Astrocyte (in vitro differentiated cells and primary cell): ENCODE measurements around the gene PCARE. TPM values are rescaled to one million over a fixed set of nuclear protein-coding genes. Genes with fewer than 3 reads are reported as not detected.

Experiments used
- DNase-seq: peaks from one replicate; pipeline ENCODE4 v3.0.0-alpha.2; 2010; ENCODE audit warnings: low read depth
- FAIRE-seq: peaks from 2 replicates; lab custom pipeline; 2011; peaks lifted over from hg19 to GRCh38; lab: Jason Lieb, UNC
- H2AFZ ChIP-seq: 2 replicates; pipeline ENCODE4 v1.6.0; 2012; ENCODE audit warnings: low read depth, low read length, inconsistent platforms
- H3K27ac ChIP-seq: 2 replicates; pipeline ENCODE4 v1.5.1; 2011; ENCODE audit warnings: low read depth, low read length, inconsistent platforms
- H3K27me3 ChIP-seq: 2 replicates; pipeline ENCODE4 v1.6.0; 2011; ENCODE audit warnings: low read length, inconsistent platforms; ENCODE audit not compliant: insufficient read depth
- H3K36me3 ChIP-seq: 2 replicates; pipeline ENCODE4 v1.5.1; 2011; ENCODE audit warnings: low read length, inconsistent platforms; ENCODE audit not compliant: insufficient read depth
- H3K4me1 ChIP-seq: 2 replicates; pipeline ENCODE4 v1.5.1; 2011; ENCODE audit warnings: low read length, inconsistent platforms; ENCODE audit not compliant: insufficient read depth
- H3K4me2 ChIP-seq: 2 replicates; pipeline ENCODE4 v1.6.0; 2012; ENCODE audit warnings: low read length, inconsistent platforms
- H3K4me3 ChIP-seq: 2 replicates; pipeline ENCODE4 v1.5.1; 2011; ENCODE audit warnings: low read depth, mild to moderate bottlenecking, low read length, inconsistent platforms; ENCODE audit not compliant: insufficient read depth
- H3K79me2 ChIP-seq: 2 replicates; pipeline ENCODE4 v1.6.0; 2012; ENCODE audit warnings: mild to moderate bottlenecking, low read length, inconsistent platforms; ENCODE audit not compliant: insufficient read depth
- H3K9ac ChIP-seq: 2 replicates; pipeline ENCODE4 v1.6.0; 2012; ENCODE audit warnings: mild to moderate bottlenecking, low read length, inconsistent platforms
- H3K9me3 ChIP-seq: 2 replicates; pipeline ENCODE4 v1.5.1; 2012; ENCODE audit warnings: low read depth, mild to moderate bottlenecking, low read length, inconsistent platforms; ENCODE audit not compliant: insufficient read depth
- H4K20me1 ChIP-seq: 2 replicates; pipeline ENCODE4 v1.6.0; 2012; ENCODE audit warnings: low read length, inconsistent platforms; ENCODE audit not compliant: insufficient read depth
- H3K27ac Mint-ChIP-seq: one replicate; pipeline ENCODE4 v1.8.0; 2021; ENCODE audit warnings: mild to moderate bottlenecking, mixed read lengths; ENCODE audit not compliant: unreplicated experiment
- H3K27me3 Mint-ChIP-seq: one replicate; pipeline ENCODE4 v1.8.0; 2021; ENCODE audit warnings: low read depth, mixed read lengths; ENCODE audit not compliant: unreplicated experiment
- H3K36me3 Mint-ChIP-seq: one replicate; pipeline ENCODE4 v1.8.0; 2021; ENCODE audit warnings: low read depth, mixed read lengths; ENCODE audit not compliant: unreplicated experiment
- H3K4me1 Mint-ChIP-seq: one replicate; pipeline ENCODE4 v1.8.0; 2021; ENCODE audit warnings: low read depth, mixed read lengths; ENCODE audit not compliant: unreplicated experiment
- H3K4me3 Mint-ChIP-seq: one replicate; pipeline ENCODE4 v1.8.0; 2021; ENCODE audit warnings: mild to moderate bottlenecking, moderate library complexity, mixed read lengths; ENCODE audit not compliant: unreplicated experiment
- H3K9me3 Mint-ChIP-seq: one replicate; pipeline ENCODE4 v1.8.0; 2021; ENCODE audit warnings: mild to moderate bottlenecking, mixed read lengths; ENCODE audit not compliant: unreplicated experiment
- EZH2 ChIP-seq: IDR thresholded peaks from 2 replicates; pipeline ENCODE4 v1.6.1; 2012; ENCODE audit warnings: mild to moderate bottlenecking, low read length, inconsistent platforms; ENCODE audit not compliant: insufficient read depth
- total RNA-seq: library from RNA; stranded (reverse); gene quantifications from 2 replicates; pipeline ENCODE4 v1.2.1, GENCODE V29; 2021
- TF ChIP-seq, protein P1 (sequence below): IDR thresholded peaks from 2 replicates; pipeline ENCODE4 v1.5.1; 2011; ENCODE audit warnings: low read depth, mild to moderate bottlenecking, inconsistent platforms, low read length, moderate library complexity; ENCODE audit not compliant: insufficient read depth

PCARE gene
- total RNA-seq, 1 donor from 2014 or later, result not detected

DNA sequence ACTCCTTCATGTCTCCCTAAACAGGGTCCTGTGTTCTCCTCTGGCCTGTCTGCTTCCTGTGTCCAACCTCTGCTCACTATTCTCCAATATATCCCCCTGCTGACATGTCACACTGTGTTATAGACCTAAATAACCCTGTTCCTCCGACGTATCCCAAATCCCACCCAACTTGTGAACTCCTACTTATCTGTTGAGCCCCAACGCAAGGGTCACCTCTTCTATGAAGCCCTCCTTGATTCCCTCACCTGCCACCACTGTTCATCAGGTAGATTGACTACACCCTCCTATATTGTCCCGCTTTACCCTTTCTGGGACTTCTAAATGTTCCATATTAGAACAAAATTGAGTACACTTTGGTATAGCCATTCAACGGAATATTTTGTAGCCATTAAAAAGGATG is 42.1 kb downstream of the PCARE start:
- TF ChIP-seq, protein P1, sequence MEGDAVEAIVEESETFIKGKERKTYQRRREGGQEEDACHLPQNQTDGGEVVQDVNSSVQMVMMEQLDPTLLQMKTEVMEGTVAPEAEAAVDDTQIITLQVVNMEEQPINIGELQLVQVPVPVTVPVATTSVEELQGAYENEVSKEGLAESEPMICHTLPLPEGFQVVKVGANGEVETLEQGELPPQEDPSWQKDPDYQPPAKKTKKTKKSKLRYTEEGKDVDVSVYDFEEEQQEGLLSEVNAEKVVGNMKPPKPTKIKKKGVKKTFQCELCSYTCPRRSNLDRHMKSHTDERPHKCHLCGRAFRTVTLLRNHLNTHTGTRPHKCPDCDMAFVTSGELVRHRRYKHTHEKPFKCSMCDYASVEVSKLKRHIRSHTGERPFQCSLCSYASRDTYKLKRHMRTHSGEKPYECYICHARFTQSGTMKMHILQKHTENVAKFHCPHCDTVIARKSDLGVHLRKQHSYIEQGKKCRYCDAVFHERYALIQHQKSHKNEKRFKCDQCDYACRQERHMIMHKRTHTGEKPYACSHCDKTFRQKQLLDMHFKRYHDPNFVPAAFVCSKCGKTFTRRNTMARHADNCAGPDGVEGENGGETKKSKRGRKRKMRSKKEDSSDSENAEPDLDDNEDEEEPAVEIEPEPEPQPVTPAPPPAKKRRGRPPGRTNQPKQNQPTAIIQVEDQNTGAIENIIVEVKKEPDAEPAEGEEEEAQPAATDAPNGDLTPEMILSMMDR, result no peak
- no peak for TF ChIP-seq EZH2
- H3K9ac ChIP-seq, result no peak overlapping the region
- no peak overlapping the region for H2AFZ ChIP-seq
- H3K4me1 ChIP-seq, result peaks cover 15% of the 10 kb centered on the region
- Mint-ChIP-seq H3K4me3 (no peak overlapping the region), H3K36me3 (peaks cover 3% of the 10 kb centered on the region), H3K27ac (no peak overlapping the region), H3K4me1 (peaks cover 13% of the 10 kb centered on the region), H3K27me3 (peaks cover 15% of the 10 kb centered on the region), H3K9me3 (peaks cover 6% of the 10 kb centered on the region)
- FAIRE-seq (no peak), DNase-seq (no peak)
- H3K79me2 ChIP-seq, result no peaks in the 10 kb centered on the region
- no peaks in the 10 kb centered on the region for H3K9me3 ChIP-seq
- H4K20me1 ChIP-seq, result no peaks in the 10 kb centered on the region
- no peaks in the 10 kb centered on the region for H3K27me3 ChIP-seq
- H3K27ac ChIP-seq, result no peak overlapping the region
- H3K36me3 ChIP-seq, result no peaks in the 10 kb centered on the region
- H3K4me2 ChIP-seq, result no peak overlapping the region
- no peak overlapping the region for H3K4me3 ChIP-seq

DNA sequence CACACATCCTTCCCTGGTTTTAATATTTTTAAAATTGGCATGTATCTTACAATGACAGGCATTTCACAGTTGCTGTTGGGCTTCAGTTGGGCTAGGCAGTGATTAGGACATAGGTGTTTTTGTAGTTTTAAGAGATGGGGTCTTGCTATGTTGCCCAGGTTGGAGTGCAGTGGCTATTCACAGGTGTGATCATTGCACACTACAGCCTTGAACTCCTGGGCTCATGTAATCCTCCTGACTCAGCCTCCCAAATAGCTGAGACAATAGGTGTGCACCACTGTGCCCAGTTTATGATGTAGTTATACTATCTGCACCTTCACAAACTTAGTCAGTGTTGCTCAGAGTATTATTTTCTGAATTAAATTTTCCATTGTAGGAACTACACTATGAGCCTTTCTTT is 43.3 kb downstream of the PCARE start:
- H3K9ac ChIP-seq, result no peak overlapping the region
- TF ChIP-seq EZH2, result no peak
- TF ChIP-seq, protein P1, result no peak
- H3K27ac ChIP-seq, result no peak overlapping the region
- H3K9me3 ChIP-seq, result no peaks in the 10 kb centered on the region
- H3K4me1 ChIP-seq, result peaks cover 15% of the 10 kb centered on the region
- Mint-ChIP-seq H3K36me3 (peaks cover 5% of the 10 kb centered on the region), H3K9me3 (peaks cover 4% of the 10 kb centered on the region), H3K4me3 (no peak overlapping the region), H3K27me3 (peaks cover 21% of the 10 kb centered on the region), H3K4me1 (peaks cover 13% of the 10 kb centered on the region), H3K27ac (no peak overlapping the region)
- H3K36me3 ChIP-seq, result no peaks in the 10 kb centered on the region
- FAIRE-seq (no peak), DNase-seq (no peak)
- no peak overlapping the region for H3K4me2 ChIP-seq
- H3K79me2 ChIP-seq, result no peaks in the 10 kb centered on the region
- no peaks in the 10 kb centered on the region for H3K27me3 ChIP-seq
- no peak overlapping the region for H2AFZ ChIP-seq
- no peaks in the 10 kb centered on the region for H4K20me1 ChIP-seq
- H3K4me3 ChIP-seq, result no peak overlapping the region

DNA sequence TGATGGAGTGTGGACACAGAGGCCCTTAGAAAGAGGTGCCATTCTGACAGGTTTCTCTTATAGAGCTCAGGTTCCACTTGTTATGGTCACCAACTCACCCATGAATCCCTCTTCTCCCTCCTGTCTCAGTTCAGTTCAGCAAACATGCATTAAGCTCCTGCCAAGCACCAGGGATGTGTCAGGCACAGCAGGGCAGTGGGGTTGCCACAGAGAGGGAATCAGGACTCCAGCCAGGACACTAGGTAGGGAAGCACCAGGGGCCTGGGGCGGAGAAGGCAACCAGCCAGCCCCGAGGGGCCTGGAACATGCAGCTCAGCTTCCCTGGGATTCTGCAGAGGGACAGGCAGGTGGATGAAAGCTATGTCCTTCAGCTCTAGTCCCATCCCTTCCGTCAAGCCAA is 48.6 kb downstream of the PCARE start:
- Histone ChIP-seq H3K9me3 (no peaks in the 10 kb centered on the region), H3K27ac (no peak overlapping the region), H3K4me2 (no peak overlapping the region), H3K79me2 (no peaks in the 10 kb centered on the region), H3K36me3 (no peaks in the 10 kb centered on the region), H3K4me3 (no peak overlapping the region), H3K4me1 (peaks cover 5% of the 10 kb centered on the region), H3K27me3 (no peaks in the 10 kb centered on the region), H3K9ac (no peak overlapping the region), H2AFZ (no peak overlapping the region), H4K20me1 (no peaks in the 10 kb centered on the region)
- no peak for DNase-seq
- Mint-ChIP-seq H3K9me3 (peaks cover 3% of the 10 kb centered on the region), H3K4me3 (no peak overlapping the region), H3K36me3 (peaks cover 6% of the 10 kb centered on the region), H3K4me1 (no peaks in the 10 kb centered on the region), H3K27me3 (peaks cover 47% of the 10 kb centered on the region), H3K27ac (no peak overlapping the region)
- FAIRE-seq, result no peak
- no peak for TF ChIP-seq EZH2
